ENCODE data around the gene CTSZ.

DNA sequence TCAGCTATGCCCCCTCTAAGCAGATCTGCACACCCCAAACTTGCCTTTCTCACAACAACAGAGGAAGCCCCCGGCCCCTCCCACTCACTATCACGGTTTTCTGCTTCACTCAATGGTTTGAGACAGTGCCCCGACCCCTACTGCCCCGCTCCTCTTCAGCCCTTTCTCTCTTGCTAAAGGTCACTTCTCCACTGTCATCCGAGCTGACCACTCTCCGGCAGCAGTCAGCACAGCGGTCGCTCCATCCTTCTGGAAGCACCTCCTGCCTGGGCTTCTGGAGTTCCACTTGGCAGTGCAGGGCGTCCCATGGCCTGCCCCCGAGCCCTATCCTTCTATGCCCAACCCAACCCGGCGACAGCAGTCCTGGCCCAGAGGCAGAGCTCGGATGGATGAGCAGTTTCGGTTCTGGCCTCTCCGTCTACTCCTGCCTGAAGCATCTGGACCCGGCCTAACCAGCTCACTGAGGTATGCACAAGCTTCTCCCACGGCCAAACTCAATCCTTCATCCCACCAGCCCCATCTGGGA is 4.1 kb downstream of the CTSZ start:
- TF ChIP-seq POLR2A (IDR thresholded peaks at IDR 0.05; ENCODE audit: low read depth, low read length) (no peak), POLR2AphosphoS5 (IDR thresholded peaks at IDR 0.05; ENCODE audit: low read depth, low read length) (no peak)

All from GM12892 (cell line).